Neural progenitor cell (in vitro differentiated cells): ENCODE results near the gene FGF22.

Experiments
- CTCF ChIP-seq: fragments of 200-600 bp; sonication (generic); IDR thresholded peaks from 2 replicates; pipeline ENCODE4 v1.5.1; 2017; ENCODE audit warnings: antibody characterized with exemption, mild to moderate bottlenecking
- EZH2 ChIP-seq: fragments of 200-600 bp; sonication (generic); IDR thresholded peaks from 2 replicates; pipeline ENCODE4 v1.6.1; 2017; ENCODE audit warnings: antibody characterized with exemption, mild to moderate bottlenecking, moderate library complexity
- EZH2phosphoT487 ChIP-seq: fragments of 200-600 bp; sonication (generic); IDR thresholded peaks from 2 replicates; pipeline ENCODE4 v1.6.1; 2017; ENCODE audit warnings: antibody characterized with exemption

- TF ChIP-seq CTCF (no peak), EZH2phosphoT487 (no peak), EZH2 (no peak)
Observed at GRCh38 chr19:663682-664117, 24.0 kb downstream of the FGF22 start.
